Vagina (tissue), 2 donors: ENCODE data around the gene ARHGDIB.

Experiments used
- POLR2A ChIP-seq, 2 donors: fragments of 450-650 bp; IDR thresholded peaks; one replicate each; pipeline ENCODE4 v1.6.1; 2017; ENCODE audit warnings: antibody characterized with exemption in 2 of 2, mild to moderate bottlenecking in 2 of 2, moderate library complexity in 2 of 2
- POLR2AphosphoS5 ChIP-seq, 2 donors: sonication (generic); formaldehyde crosslinking; IDR thresholded peaks; one replicate each; pipeline ENCODE4 v1.9.0; 2017; ENCODE audit warnings: antibody characterized with exemption in 2 of 2, mild to moderate bottlenecking in 2 of 2, low read depth in 1 of 2; ENCODE audit not compliant: insufficient read depth in 1 of 2
- TF ChIP-seq, protein P1 (sequence below), 3 experiments: fragments of 450-650 bp in 2 of 3; fragments of 200-600 bp in 1 of 3; sonication (generic) in 1 of 3; IDR thresholded peaks; one replicate each; pipeline ENCODE4 v1.5.1; 2017 to 2019; ENCODE audit warnings: antibody characterized with exemption in 3 of 3, mild to moderate bottlenecking in 2 of 3, moderate library complexity in 2 of 3

DNA sequence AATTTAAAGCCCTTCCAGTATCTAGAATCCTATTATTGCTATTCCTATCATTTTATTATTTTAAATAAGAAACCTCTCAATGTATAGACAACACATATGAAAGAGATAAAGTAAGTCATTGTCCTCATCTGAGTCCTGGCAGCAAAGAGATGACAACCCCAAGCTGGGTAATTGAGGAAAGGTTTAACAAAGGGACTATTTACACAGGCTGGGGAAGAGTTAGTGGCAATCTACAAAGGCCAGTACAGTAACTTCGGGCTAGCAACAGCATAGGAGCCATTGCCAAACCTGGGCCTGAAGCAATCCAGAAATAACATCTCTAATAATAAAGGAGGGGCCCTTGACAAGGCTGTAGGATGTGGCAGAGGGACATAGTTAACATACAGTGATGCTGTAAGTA, 22.6 kb upstream of the ARHGDIB start:
- no peak for TF ChIP-seq POLR2A (IDR thresholded peaks at IDR 0.05)
- no peak for TF ChIP-seq POLR2AphosphoS5 (IDR thresholded peaks at IDR 0.05; ENCODE audit: insufficient read depth in 1 of 2, low read depth in 1 of 2)
- TF ChIP-seq, protein P1, sequence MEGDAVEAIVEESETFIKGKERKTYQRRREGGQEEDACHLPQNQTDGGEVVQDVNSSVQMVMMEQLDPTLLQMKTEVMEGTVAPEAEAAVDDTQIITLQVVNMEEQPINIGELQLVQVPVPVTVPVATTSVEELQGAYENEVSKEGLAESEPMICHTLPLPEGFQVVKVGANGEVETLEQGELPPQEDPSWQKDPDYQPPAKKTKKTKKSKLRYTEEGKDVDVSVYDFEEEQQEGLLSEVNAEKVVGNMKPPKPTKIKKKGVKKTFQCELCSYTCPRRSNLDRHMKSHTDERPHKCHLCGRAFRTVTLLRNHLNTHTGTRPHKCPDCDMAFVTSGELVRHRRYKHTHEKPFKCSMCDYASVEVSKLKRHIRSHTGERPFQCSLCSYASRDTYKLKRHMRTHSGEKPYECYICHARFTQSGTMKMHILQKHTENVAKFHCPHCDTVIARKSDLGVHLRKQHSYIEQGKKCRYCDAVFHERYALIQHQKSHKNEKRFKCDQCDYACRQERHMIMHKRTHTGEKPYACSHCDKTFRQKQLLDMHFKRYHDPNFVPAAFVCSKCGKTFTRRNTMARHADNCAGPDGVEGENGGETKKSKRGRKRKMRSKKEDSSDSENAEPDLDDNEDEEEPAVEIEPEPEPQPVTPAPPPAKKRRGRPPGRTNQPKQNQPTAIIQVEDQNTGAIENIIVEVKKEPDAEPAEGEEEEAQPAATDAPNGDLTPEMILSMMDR (IDR thresholded peaks at IDR 0.05), result no peak
